GM19025 (cell line): ENCODE data around the gene POGK.
"Not testable (repeated sequence)": the region's sequence is repeated elsewhere in the genome, so short reads cannot be mapped to it uniquely, and the experiment has no call there.

ENCODE experiments used
- ATAC-seq: cut with Tn5 transposase; IDR thresholded peaks from one replicate; pipeline ENCODE4 v1.9.1; 2021; ENCODE audit warnings: mild to moderate bottlenecking, low read depth, moderate library complexity; ENCODE audit not compliant: unreplicated experiment

POGK gene

DNA sequence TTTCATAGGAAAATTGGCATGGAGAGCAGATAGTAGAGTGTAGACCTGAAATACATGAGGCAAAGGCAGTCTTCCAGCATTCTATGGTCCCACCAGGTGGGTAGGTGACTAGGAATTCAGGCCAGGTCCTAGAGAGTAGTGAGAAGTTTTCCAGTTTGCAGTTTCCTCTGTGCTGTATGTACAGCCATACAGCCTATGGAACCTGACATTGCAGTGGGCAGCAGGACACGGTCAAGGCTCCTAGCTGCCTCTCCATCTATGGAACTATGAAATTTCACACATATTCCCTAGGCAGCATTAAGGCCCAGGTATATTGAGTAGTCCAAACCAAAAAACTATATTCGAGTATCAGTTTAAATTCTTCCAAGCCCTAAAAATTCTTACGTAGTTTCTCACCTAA, 16.3 kb downstream of the POGK start:
- ATAC-seq = no peak

DNA sequence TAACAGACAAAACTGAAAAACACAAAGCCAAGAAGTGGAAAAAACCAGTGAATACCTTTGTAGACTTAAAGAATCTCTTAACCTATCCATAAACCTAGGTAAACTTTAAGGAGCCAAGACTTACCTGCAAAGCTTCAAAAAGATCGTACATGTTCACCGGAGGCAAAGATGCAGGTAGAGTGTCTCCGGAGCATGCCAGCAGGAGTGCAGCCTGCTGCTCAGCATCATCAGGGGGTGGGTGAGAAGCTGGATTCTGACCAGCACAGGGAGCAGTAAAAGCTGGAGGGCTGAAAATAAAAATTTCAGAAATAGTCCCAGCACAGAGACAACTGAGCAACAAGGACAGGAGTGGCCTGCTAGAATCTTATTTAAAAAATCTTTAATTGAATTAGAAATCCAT, 18.7 kb downstream of the POGK start:
- ATAC-seq = no peak

DNA sequence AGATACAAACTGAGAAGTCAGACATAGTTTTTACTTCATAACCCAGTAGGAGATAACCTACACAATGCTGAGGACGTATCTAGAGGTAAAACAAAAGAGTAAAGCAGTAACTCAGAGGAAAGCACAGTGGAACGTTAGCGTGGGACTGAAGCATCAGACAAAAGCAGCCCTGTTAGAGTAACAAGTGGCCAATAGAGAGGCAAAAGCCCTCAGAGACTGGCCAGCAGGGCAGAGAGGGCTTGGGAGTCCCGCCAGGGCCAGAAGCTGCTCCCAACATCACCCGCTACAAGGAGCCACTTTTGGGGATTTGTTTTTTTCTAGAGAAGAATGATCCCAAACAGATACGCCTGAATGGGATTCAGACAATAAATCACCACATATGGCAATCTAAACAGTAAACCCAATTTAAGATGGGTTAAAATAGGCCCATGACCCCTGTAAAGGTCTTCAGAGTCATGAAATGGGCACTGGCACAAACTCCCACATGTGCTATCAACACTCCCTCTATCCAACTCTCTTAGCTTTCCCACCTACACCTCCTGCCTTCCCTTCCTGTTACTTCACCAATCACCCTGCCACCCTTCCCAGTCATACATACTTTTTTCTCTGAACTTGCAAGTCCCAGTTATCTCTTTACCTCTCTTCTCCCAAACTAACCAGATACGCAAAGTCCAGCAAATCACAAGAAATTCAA, 19.6 kb downstream of the POGK start:
- no peak for ATAC-seq

DNA sequence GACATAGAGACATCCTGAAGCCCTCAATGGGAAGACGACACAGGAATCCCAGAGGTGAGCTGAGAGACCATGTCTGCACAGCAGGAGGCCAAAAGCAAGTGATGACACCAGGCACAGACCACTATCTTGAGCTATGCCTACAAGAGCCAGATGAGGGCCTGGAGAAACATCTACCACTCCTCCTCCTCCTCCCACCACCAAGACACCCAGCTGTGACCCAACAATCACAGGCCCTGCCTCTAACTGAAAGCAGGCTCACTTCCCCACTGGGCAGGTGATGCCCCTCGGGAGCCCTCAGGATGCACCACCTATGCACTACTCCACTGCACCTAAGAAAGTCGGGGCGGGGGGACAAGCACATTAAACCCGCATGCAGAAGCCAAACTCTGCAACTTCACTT, 20.3 kb downstream of the POGK start:
- no peak for ATAC-seq

DNA sequence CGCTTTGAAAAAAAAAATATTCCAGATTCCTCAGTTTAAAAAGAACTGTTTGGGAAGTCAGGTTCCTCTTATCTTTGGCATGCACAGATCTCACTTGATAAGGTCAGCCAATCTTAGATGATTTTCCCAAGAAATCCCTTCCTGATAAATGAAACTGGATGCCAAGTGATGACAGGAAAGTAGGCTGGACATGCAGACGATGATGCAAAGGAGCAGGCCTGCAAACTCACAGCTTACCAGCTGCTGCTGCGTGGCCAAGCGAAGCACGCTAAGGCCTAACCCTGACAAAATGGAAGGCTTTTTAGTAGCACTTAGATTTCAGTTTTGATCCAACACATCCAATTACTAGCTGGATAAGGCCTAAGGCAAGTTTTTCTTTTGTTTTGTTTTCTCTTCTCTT, 26.7 kb downstream of the POGK start:
- no peak for ATAC-seq

DNA sequence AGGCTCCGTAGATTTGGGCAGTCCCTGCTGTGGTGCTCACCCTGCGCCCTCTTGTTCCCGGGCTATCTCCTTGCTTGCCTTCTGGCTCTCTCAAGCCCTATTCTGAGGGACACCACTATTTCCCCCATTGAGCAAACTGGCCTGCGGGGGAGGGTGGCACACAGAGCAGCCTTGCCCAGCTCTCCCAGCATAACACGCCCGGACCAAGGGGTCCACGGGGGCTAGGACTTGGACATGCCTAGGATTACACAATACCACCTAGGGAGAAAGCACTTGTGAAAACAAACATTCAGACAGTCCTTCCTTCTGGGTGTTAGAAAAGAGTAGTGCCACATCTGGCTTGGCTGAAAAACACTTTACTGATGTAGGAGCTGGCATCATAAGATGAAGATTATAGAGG, 29.4 kb downstream of the POGK start:
- ATAC-seq = no peak

DNA sequence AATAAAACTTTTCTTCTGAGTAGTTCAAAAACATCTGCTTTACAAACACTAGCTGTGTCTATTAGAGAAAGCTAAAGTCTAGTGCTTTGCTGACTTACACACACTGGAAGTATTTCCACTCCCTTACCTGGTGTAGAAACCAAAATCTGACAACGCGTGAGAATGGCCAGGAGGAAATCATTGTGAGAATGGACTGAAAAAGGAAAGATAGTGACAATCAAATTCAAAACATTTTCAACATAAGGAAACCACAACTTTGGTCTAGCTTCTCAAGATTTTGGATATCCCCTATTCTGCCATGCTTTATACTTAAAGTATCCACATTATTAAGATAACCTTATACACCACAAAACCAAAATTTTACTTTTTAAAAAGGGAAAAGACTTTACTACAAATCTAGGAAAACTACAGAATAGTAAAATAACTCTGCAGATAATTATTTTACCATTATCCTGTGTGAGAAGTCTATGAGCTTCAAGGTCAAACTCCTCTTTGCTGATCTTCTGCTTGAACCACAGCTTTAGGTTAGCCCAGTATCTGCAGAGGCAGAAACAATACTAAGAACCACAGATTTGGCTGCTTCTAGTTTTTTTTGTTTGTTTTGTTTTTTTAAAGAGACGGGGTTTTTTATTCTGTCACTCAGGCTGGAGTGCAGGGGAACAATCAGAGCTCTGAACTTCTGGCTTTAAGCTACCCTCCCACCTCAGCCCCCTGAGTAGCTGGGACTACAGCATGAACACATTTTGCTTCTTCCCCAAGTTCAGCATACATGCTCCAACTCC, 30.2 kb downstream of the POGK start:
- no peak for ATAC-seq

DNA sequence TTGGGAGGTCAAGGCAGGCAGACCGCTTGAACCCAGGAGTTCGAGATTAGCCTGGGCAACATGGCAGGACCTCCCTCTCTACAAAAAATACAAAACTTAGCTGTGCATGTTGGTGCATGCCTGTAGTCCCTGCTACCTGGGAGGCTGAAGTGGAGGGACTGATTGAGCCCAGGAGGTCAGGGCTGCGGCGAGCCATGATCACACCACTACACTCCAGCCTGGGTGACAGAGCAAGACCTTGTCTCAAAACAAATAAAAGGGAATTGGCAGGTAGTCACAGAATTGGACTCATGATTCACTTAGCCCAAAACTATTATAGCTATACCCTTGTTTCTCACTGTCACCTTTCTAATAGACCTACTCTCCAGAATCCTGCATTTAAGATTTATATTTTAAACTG, 31.3 kb downstream of the POGK start:
- no peak for ATAC-seq

DNA sequence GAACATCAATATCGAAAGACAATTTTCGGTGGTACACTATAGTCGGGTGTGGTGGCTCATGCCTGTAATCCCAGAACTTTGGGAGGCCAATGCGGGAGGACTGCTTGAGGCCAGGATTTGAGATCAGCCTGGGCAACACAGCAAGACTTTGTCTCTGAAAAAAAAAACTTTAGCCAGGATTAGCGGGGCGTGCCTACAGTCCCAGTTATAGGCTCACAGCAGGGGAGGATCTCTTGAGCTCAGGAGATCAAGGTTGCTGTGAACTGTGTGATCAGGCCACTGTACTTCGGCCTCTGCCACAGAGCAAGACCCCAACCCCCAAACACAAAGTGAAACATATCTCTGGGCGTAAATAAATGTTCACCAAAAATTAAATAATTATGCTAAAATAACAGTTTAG, 35.2 kb downstream of the POGK start:
- no peak for ATAC-seq

DNA sequence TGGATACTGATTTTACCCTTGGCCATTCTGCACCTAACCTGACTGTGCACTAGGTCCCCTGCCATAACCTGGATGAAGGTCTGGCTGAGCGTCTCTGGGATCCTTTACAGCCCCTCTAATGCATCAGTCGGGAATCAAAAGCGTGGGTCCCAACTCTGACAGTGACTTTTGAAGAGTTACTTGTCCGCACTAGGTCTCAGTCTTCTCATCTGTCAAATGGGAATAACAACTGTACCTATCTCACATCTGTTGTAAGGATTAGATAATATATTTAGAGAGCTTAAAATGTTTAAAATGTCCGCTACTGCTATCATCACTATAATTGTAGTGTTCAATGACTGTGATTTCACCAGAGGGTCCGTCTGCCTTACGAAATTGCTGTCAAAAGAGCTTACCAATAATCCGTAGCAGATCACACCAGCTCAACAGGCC, 36.0 kb downstream of the POGK start:
- ATAC-seq = no peak

DNA sequence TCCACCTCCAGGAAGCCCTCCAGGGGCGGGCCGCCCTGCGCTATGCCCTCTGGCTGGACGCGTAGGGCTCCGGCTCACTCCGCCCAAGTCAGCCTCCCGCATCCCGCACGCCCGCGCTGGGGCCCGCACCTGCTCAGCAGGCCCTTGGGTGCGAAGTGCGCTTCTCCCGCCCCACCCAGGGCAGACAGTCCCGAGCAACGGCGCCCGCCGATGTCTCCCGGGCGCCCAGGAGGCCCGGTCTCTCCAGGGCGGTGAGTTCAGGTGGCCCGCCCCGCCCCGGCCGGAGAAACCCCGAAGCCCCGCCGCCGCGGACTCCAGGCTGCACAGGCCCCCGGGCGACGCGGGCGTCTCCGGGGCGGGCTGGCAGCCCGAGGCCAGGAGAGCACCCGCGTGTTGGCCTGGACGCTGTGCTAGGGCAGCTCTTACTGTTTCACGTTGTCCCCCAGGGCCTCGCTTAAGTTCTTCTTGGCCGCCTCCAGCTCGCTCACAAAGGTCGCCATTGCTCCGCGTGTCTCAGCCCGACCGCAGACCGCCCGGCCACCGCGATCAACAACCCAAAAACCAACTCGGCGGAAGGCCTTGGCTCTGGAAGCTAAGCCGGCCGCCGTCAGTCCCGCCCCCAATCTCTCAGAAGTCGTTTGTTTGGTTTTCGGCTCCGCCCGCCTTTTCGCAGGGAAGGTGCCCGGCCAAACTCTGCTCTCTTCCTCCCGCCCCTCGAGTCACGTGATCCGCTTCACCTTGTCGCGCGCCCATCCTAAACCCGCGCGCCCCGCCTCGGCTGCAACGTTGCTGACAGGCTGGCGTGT, 36.7 kb downstream of the POGK start, which contains the start of gene TADA1:
TADA1 (minus strand) TSS at position 531 of the 806 bp plus-strand sequence; CDS start at position 500, 31 bp downstream.
- ATAC-seq = peak; percentile 78

DNA sequence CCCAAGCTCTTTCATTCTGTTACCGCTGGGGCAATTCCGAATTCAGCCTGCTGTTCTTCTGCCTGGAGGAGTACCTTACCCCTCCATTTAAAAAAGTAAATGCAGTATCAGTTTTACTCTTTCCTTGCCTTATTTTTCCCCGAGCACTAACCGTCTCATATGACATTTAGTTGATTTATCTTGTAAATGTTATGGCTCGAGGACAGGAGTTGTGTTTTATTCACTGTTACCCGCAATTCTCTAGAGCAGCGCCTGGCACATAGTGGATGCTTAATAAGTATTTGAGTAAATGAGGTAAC, 37.2 kb downstream of the POGK start:
- peak; percentile 1 for ATAC-seq

DNA sequence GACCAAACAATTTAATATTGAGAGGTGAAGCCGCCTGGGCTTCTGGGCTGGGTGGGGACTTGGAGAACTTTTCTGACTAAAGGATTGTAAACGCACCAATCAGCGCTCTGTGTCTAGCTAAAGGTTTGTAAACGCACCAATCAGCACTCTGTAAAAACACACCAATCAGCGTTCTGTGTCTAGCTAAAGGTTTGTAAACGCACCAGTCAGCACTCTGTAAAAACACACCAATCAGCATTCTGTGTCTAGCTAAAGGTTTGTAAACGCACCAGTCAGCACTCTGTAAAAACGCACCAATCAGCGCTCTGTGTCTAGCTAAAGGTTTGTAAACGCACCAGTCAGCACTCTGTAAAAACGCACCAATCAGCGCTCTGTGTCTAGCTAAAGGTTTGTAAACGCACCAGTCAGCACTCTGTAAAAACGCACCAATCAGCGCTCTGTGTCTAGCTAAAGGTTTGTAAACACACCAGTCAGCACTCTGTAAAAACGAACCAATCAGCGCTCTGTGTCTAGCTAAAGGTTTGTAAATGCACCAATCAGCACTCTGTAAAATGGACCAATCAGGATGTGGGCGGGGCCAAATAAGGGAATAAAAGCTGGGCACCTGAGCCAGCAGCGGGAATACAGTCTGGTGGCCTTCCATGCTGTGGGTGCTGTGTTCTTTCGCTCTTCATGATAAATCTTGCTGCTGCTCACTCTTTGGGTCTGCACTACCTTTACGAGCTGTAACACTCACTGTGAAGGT, 39.1 kb downstream of the POGK start:
- not testable (repeated sequence) for ATAC-seq

DNA sequence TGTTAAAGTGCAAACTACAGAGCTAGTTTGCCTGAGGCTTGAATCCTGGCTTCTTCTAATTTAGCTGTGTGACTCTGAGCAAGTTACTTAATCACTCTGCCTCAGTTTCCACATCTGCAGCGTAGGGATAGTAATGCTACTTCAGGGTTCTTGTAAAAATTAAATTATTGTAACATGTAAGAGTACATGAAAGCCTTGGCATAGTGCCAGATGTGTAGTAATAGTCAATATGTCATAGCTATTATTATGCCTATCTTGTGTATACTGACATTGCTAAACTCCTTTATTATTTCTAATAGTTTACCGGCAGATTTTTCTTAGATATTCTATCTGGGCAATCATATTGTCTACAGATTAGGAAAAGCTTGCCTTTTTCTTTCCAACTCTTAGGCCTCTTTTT, 43.6 kb downstream of the POGK start:
- ATAC-seq = no peak

DNA sequence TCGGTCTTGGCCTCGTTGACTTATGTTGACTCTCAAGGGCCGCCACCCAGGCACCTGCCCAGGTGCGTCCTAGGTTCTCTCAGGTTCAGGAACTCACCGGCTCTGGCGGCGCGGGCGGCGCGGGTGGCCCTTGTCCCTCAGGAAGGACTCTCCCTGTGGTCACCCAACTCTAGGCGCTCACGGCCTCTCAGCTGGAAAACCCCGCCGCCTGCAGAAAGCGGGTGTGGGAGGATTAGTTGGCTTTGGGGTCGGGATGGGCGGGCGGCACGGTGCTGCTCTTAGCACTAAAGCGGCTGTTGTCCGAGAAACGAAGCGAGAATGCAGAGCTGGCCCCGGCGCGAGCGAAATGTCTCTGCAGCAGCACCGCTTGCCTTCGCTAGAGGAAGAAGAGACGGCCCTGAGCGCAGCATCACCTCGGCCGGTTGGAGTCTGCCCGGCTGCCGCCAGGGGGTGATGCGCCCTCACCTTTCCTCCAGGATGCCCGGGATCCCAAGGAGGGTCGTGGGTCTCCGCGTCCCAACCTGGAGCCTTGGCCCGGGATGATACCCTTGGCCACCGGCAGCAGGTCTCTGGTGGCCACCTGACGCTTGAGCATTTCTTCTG, 44.9 kb downstream of the POGK start:
- no peak for ATAC-seq

DNA sequence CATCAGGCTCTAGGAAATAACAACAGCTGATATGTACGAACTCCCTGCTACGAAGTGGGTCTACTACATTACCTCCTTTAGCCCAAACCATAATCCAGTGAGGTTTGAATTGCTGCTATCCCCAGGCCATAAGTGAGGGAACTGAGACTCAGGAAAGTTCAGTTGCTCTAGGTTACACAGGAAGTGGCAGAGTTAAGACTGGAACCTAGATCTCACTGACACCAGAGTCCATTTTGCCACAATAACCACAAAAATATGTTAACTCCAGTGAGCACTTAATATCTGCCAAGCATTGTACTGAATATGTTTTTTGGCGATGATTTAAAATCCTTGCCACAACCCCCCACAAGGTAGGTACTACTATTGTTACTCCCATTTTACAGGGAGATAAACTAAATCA, 45.7 kb downstream of the POGK start:
- no peak for ATAC-seq

DNA sequence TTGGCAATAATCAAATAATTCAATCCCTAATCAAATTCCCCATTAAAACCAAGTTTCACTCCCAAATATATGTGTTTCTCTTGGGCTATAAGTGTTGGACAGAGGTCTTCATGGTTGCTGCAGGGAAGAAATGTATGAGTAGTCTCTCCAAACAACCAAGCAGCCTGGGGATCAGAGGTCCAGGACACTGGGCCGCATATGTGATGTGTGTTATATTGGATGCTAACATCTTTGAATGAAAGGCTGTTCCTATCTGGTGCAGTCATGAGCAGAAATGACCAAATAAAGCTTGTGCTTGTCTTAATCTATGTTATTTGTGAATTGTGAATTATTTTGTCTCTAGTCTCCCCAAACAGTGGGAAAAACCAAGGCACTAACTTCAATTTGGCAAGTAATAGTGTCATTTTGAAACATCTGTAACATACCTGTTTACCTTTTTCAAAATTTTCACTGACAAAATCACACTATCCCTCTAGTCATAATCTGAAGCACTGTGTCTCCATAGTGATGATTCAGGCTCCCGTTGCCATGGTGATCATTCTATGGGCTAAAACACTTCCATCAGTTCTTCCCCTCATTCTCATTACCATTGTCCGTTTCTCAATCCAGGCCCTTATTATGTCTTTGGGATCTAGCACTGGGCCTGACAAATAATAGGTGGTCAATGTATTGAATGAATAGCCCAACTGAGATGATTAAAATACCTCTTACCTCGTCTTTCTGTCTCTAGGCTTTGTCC, 49.3 kb downstream of the POGK start:
- no peak for ATAC-seq

DNA sequence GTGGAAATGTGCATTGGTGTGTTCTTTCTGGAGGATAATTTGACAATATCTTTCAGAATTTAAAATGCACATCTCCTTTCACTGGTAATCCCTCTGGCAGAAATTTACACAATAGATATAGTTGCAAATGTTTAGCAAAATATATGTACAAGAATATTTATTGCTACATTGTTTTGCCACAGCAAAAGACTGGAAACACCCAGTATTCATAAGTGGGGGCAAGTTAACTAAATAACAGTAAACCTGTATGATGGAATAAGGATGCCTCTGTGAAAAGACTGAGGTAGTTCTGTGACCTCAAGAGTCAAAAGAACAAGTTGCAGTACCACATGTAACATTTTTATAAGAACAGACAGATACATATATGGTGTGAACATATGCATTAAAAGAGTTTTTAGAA, 50.5 kb downstream of the POGK start:
- no peak for ATAC-seq

DNA sequence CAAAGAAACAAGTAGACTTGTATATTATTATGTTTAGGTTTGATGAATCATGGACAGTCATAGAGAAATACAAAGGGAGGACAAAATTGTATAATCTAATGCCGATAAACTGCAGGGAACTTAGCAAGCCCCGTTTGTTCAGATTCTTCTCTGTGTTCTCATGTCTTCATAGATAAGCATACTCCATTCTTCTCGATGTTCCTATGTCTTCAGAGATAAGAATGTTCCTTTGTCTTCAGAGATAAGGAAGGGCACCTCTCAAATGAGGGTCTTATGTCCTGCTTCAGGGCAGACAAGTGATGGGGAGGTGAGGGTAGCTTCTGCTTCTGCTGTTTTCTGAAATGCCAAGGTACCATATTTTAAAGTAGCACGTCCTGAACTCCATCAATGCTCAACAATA, 56.5 kb downstream of the POGK start:
- ATAC-seq = no peak

DNA sequence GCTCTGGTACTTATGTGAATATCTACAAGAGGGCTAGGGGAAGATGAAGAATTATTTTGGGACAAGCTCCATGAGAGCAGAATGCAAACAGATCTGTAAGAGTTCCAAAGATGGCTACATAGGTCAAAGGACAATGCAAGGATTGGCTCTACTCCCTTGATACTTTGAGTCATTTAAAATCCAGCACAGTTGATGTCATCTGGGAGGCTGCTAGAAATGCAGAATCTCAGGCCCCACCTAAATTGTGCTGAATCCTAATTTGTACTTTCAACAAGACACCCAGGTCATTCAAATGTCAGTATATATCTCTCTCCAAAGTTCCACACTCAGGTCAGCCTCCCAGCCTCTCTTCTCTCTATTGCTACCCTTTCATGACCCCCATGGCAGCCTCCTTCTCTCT, 60.5 kb downstream of the POGK start:
- no peak for ATAC-seq
